CD14-positive monocyte (primary cell): ENCODE data around the gene LYRM4. TPM values are rescaled to one million over a fixed set of nuclear protein-coding genes. Genes with fewer than 3 reads are reported as not detected.

Experiments used
- DNase-seq, 3 donors: peaks; one replicate each; pipeline ENCODE4 v3.0.0-alpha.2; 2011 to 2022
- H2AFZ ChIP-seq: 2 replicates; pipeline ENCODE4 v1.6.0; 2012; ENCODE audit warnings: mild to moderate bottlenecking, low read depth, low read length, inconsistent platforms; ENCODE audit not compliant: insufficient read depth, poor library complexity, severe bottlenecking
- H3K27ac ChIP-seq, 2 donors: 1 replicate in 1 of 2; 2 replicates in 1 of 2; pipeline ENCODE4 v1.5.1; 2012 to 2013; ENCODE audit warnings: low read length in 2 of 2, control low read depth in 1 of 2, inconsistent platforms in 1 of 2, low read depth in 1 of 2, mild to moderate bottlenecking in 1 of 2
- H3K27me3 ChIP-seq, 2 donors: one replicate each; pipeline versions ENCODE4 v1.6.0 to v1.6.1; 2011 to 2013; ENCODE audit warnings: low read length in 2 of 2; ENCODE audit not compliant: control insufficient read depth in 2 of 2, insufficient read depth in 2 of 2
- H3K36me3 ChIP-seq, 2 donors: replicated peaks in 1 of 2; 1 replicate in 1 of 2; 2 replicates in 1 of 2; pipeline versions ENCODE4 v1.5.1 to v1.6.1; 2012 to 2013; ENCODE audit warnings: low read length in 2 of 2, control low read depth in 1 of 2, inconsistent platforms in 1 of 2, mild to moderate bottlenecking in 1 of 2; ENCODE audit not compliant: insufficient read depth in 2 of 2, control insufficient read depth in 1 of 2
- H3K4me1 ChIP-seq, 2 donors: 1 replicate in 1 of 2; 2 replicates in 1 of 2; pipeline versions ENCODE4 v1.5.1 to v1.6.1; 2012 to 2013; ENCODE audit warnings: low read length in 2 of 2, control low read depth in 1 of 2, inconsistent platforms in 1 of 2, mild to moderate bottlenecking in 1 of 2, moderate library complexity in 1 of 2; ENCODE audit not compliant: insufficient read depth in 2 of 2, control insufficient read depth in 1 of 2
- H3K4me2 ChIP-seq: replicated peaks from 2 replicates; pipeline ENCODE3; 2012; ENCODE audit warnings: low read length, moderate library complexity, mild to moderate bottlenecking; ENCODE audit not compliant: poor library complexity, severe bottlenecking; ENCODE audit errors: extremely low read depth
- H3K4me3 ChIP-seq, 3 experiments: fragments of 200-600 bp in 1 of 3; sonication (generic) in 1 of 3; replicated peaks in 1 of 3; 1 replicate in 2 of 3; 2 replicates in 1 of 3; pipeline ENCODE4 v1.5.1; 2011 to 2013; ENCODE audit warnings: low read length in 3 of 3, mild to moderate bottlenecking in 3 of 3, control low read depth in 2 of 3, low read depth in 2 of 3, inconsistent platforms in 1 of 3, moderate library complexity in 1 of 3
- H3K79me2 ChIP-seq: 2 replicates; pipeline ENCODE4 v1.6.0; 2012; ENCODE audit warnings: mild to moderate bottlenecking, control low read depth, inconsistent platforms, low read length, moderate library complexity; ENCODE audit not compliant: insufficient read depth
- H3K9ac ChIP-seq: 2 replicates; pipeline ENCODE4 v1.6.0; 2017; ENCODE audit warnings: low read length, mild to moderate bottlenecking; ENCODE audit not compliant: insufficient read depth, poor library complexity, severe bottlenecking
- H3K9me3 ChIP-seq, 2 donors: replicated peaks in 1 of 2; 1 replicate in 1 of 2; 2 replicates in 1 of 2; pipeline versions ENCODE4 v1.5.1 to v1.6.1; 2012 to 2013; ENCODE audit warnings: low read length in 2 of 2, control low read depth in 1 of 2; ENCODE audit not compliant: control insufficient read depth in 1 of 2, insufficient read depth in 1 of 2
- H4K20me1 ChIP-seq: 2 replicates; pipeline ENCODE4 v1.6.0; 2012; ENCODE audit warnings: mild to moderate bottlenecking, low read length, control low read depth, moderate library complexity; ENCODE audit not compliant: insufficient read depth
- H3K27ac Mint-ChIP-seq, 7 donors: one replicate each; pipeline ENCODE4 v1.8.0; 2020; ENCODE audit warnings: mild to moderate bottlenecking in 7 of 7, mixed read lengths in 7 of 7, moderate library complexity in 6 of 7, inconsistent platforms in 2 of 7
- H3K27me3 Mint-ChIP-seq, 3 donors: one replicate each; pipeline ENCODE4 v1.8.0; 2021 to 2022; ENCODE audit warnings: low read depth in 3 of 3, mild to moderate bottlenecking in 3 of 3, mixed read lengths in 3 of 3, moderate library complexity in 3 of 3, inconsistent platforms in 1 of 3
- H3K36me3 Mint-ChIP-seq, 2 donors: one replicate each; pipeline ENCODE4 v1.8.0; 2020; ENCODE audit warnings: mixed read lengths in 2 of 2, inconsistent platforms in 1 of 2, mild to moderate bottlenecking in 1 of 2
- H3K4me1 Mint-ChIP-seq: one replicate; pipeline ENCODE4 v1.8.0; 2020; ENCODE audit warnings: mild to moderate bottlenecking, mixed read lengths
- H3K4me3 Mint-ChIP-seq, 2 donors: one replicate each; pipeline ENCODE4 v1.8.0; 2020; ENCODE audit warnings: mild to moderate bottlenecking in 2 of 2, mixed read lengths in 2 of 2, moderate library complexity in 1 of 2
- H3K9me3 Mint-ChIP-seq, 7 donors: one replicate each; pipeline ENCODE4 v1.8.0; 2020 to 2022; ENCODE audit warnings: mixed read lengths in 7 of 7, mild to moderate bottlenecking in 6 of 7, moderate library complexity in 6 of 7, inconsistent platforms in 2 of 7
- CTCF ChIP-seq: fragments of 200-600 bp; IDR thresholded peaks from one replicate; pipeline ENCODE4 v1.8.0; 2022; ENCODE audit warnings: antibody characterized with exemption, mild to moderate bottlenecking
- WGBS: methylation state at CpG from one replicate; pipeline ENCODE4 v1.1.5; 2013; ENCODE audit warnings: missing lambda C conversion rate; ENCODE audit not compliant: insufficient coverage; 5-methylcytosine and 5-hydroxymethylcytosine counted together
- intact Hi-C, 2 donors: fragments of 100-400 bp; cut with micrococcal nuclease; formaldehyde crosslinking; loops; one replicate each; pipeline versions ENCODE4 v1.15.0 to v1.15.1; 2023
- polyA plus RNA-seq, 3 donors: library from polyadenylated mRNA; depleted of rRNA in 1 of 3; unstranded in 2 of 3; stranded (reverse) in 1 of 3; fragments of 300-500 nt in 2 of 3; fragments of >200 nt in 1 of 3; fragmentation: Illumina TruSeq in 2 of 3; gene quantifications; 1 replicate in 2 of 3; 2 replicates in 1 of 3; pipeline ENCODE4 v1.2.3, GENCODE V29; 2012 to 2021

The LYRM4 gene
- polyA plus RNA-seq, 3 donors = 13.7 to 19.6 (median 18.1) TPM

GRCh38 chr6:5103250-5103649 is 157.5 kb downstream of the LYRM4 start:
- DNase-seq = no peak
- no peak overlapping the region for H2AFZ ChIP-seq
- Mint-ChIP-seq H3K4me1 (peaks cover 16% of the 10 kb centered on the region), H3K36me3 (no peaks in the 10 kb centered on the region), H3K27me3 (peaks cover 0 to 4% (median 0%) of the 10 kb centered on the region in 3 donors), H3K27ac (no peak overlapping the region), H3K9me3 (peaks cover 0 to 2% (median 0%) of the 10 kb centered on the region in 7 donors), H3K4me3 (no peak overlapping the region)
- H3K27me3 ChIP-seq = no peaks in the 10 kb centered on the region
- no peaks in the 10 kb centered on the region for H3K79me2 ChIP-seq
- H3K4me2 ChIP-seq = no peak overlapping the region
- no peaks in the 10 kb centered on the region for H3K4me1 ChIP-seq
- no peak overlapping the region for H3K9ac ChIP-seq
- H3K27ac ChIP-seq = no peak overlapping the region
- 80% methylated on average over 4 of the region's 8 CpGs for WGBS
- H3K4me3 ChIP-seq = no peak overlapping the region
- TF ChIP-seq CTCF = no peak
- intact Hi-C loops = no loop called here
- H3K9me3 ChIP-seq = no peaks in the 10 kb centered on the region
- H4K20me1 ChIP-seq = no peaks in the 10 kb centered on the region
- H3K36me3 ChIP-seq = no peaks in the 10 kb centered on the region

DNA sequence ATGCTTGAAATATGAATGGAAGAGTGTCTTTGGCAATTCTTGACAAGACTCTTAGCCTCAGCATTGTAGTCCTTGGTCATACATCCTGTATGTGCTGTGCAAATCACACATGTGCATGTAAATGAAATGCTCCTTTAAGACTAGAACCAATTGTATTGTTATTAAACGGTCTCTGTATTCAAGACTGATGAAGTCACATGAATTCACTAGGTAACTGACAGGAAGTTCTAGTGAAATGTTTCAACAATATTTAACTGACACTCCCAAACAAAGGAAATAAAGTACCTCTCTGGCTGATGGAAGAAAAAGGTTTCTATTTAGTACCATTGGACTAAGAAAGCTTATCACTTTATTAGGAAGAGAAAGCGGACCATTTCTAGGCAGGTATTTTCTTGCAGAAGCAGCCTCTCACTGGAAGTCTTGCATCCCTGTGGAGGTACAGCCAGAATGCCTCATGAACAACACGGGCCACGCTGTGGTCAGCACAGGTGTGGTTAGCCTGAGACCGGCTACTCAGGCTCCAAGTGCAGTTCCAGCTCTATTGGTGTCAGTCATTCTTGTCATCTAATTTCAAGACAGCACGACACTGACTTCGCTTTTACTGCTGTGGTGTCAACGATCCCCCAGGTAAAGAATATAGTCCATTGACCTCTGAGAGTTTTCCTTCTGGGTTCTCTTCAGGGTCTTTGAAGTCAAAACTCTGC is 158.3 kb downstream of the LYRM4 start:
- Histone ChIP-seq H2AFZ (no peak overlapping the region), H3K4me2 (no peak overlapping the region), H3K4me3 (no peak overlapping the region), H3K9me3 (no peaks in the 10 kb centered on the region), H3K9ac (no peak overlapping the region), H3K27me3 (no peaks in the 10 kb centered on the region), H4K20me1 (no peaks in the 10 kb centered on the region), H3K79me2 (no peaks in the 10 kb centered on the region), H3K4me1 (no peaks in the 10 kb centered on the region), H3K27ac (no peak overlapping the region), H3K36me3 (no peaks in the 10 kb centered on the region)
- H3K27me3 Mint-ChIP-seq = peaks cover 0 to 5% (median 0%) of the 10 kb centered on the region in 3 donors
- DNase-seq = no peak
- intact Hi-C loops = no loop called here
- no peaks in the 10 kb centered on the region for H3K36me3 Mint-ChIP-seq
- WGBS = 99% methylated on average over 7 of the region's 8 CpGs
- no peak for TF ChIP-seq CTCF
- H3K27ac Mint-ChIP-seq = no peak overlapping the region
- H3K9me3 Mint-ChIP-seq = peaks cover 0 to 3% (median 0%) of the 10 kb centered on the region in 7 donors
- no peak overlapping the region for H3K4me3 Mint-ChIP-seq
- peaks cover 16% of the 10 kb centered on the region for H3K4me1 Mint-ChIP-seq
